H1 (cell line): ENCODE measurements around the gene CD200. TPM values are rescaled to one million over a fixed set of nuclear protein-coding genes. Genes with fewer than 3 reads are reported as not detected.

Experiments
- ASH2L ChIP-seq: fragments of 200-600, 300-600 bp; sonication (generic); IDR thresholded peaks from one replicate; pipeline ENCODE4 v1.7.1; 2017; ENCODE audit warnings: low read length
- EGR1 ChIP-seq: IDR thresholded peaks from 2 replicates; pipeline ENCODE4 v1.6.1; 2011; ENCODE audit warnings: low read depth, low read length, borderline replicate concordance
- RFX5 ChIP-seq: IDR thresholded peaks from 2 replicates; pipeline ENCODE4 v1.6.1; 2011; ENCODE audit warnings: low read depth, low read length, improper control_type of control experiment, borderline replicate concordance
- RNF2 ChIP-seq: fragments of 200-900, 300-1000 bp; sonication (generic); IDR thresholded peaks from 2 replicates; pipeline ENCODE4 v1.7.1; 2016; ENCODE audit warnings: borderline replicate concordance, low read depth, mild to moderate bottlenecking, antibody characterized with exemption, low read length; ENCODE audit not compliant: poor library complexity, severe bottlenecking; ENCODE audit errors: missing control alignments
- SIN3A ChIP-seq, 2 experiments: IDR thresholded peaks in 1 of 2; conservative IDR thresholded peaks in 1 of 2; 2 replicates each; pipeline ENCODE4 v1.6.1; 2011 to 2012; ENCODE audit warnings: low read length in 2 of 2, improper control_type of control experiment in 1 of 2, low read depth in 1 of 2, mild to moderate bottlenecking in 1 of 2
- TAF7 ChIP-seq: optimal IDR thresholded peaks from 2 replicates; pipeline ENCODE3; 2011; ENCODE audit warnings: low read depth, mild to moderate bottlenecking, inconsistent platforms, low read length, moderate library complexity, borderline replicate concordance
- TEAD4 ChIP-seq: IDR thresholded peaks from 2 replicates; pipeline ENCODE4 v1.6.1; 2012; ENCODE audit warnings: low read depth, low read length, inconsistent platforms, mixed read lengths
- YY1 ChIP-seq: IDR thresholded peaks from 2 replicates; pipeline ENCODE4 v1.6.1; 2011; ENCODE audit warnings: low read depth, mild to moderate bottlenecking, low read length
- polyA plus RNA-seq, 7 experiments: library from polyadenylated mRNA; depleted of rRNA in 3 of 7; stranded (reverse) in 5 of 7; unstranded in 2 of 7; fragments of >200 nt in 5 of 7; fragments of 200-250 nt in 2 of 7; gene quantifications; 1 replicate in 5 of 7; 2 replicates in 1 of 7; 4 replicates in 1 of 7; pipeline versions ENCODE4 v1.2.1 to v1.2.3, GENCODE V29; 2011 to 2013; ENCODE audit warnings: missing spikeins in 2 of 7, mixed read lengths in 2 of 7
- total RNA-seq: library from RNA; stranded (reverse); fragmentation: NEBNext Ultra II Directional; extraction: Animal tissue kit (Norgen Biotek cat#: 25700); gene quantifications from 2 replicates; pipeline ENCODE4 v1.2.1, GENCODE V29; 2021

The CD200 gene
- total and polyA plus RNA-seq, 2 of the 8 experiments (the other 6 are each of a cell fraction or from before 2014, with no cell fraction given), result 45.8 to 50.2 TPM

- TF ChIP-seq SIN3A (conservative IDR thresholded peaks at IDR 0.05 in 1 of 2, IDR thresholded peaks at IDR 0.05 in 1 of 2; ENCODE audit: low read depth in 1 of 2, low read length in 2 of 2) (no peak; a peak in 1 of 4 replicates), RNF2 (no peak), ASH2L (peak; percentile 90), EGR1 (peak; percentile 61; the same call in 1 of the 2 replicates), TEAD4 (peak; percentile 96), YY1 (peak; percentile 38; the same call in 1 of the 2 replicates), RFX5 (peak; percentile 22; the same call in 1 of the 2 replicates), TAF7 (peak; percentile 52)
These were observed 29.8 kb upstream of the CD200 start (continued) for GRCh38 chr3:112302881-112303763.
